CD4-positive, alpha-beta T cell treated with Interleukin-10 for 1 hour (primary cell): ENCODE results near the gene NUMA1.

Experiments used
- DNase-seq: peaks from one replicate; pipeline ENCODE4 v3.0.0-alpha.2; 2020

NUMA1 gene

DNA sequence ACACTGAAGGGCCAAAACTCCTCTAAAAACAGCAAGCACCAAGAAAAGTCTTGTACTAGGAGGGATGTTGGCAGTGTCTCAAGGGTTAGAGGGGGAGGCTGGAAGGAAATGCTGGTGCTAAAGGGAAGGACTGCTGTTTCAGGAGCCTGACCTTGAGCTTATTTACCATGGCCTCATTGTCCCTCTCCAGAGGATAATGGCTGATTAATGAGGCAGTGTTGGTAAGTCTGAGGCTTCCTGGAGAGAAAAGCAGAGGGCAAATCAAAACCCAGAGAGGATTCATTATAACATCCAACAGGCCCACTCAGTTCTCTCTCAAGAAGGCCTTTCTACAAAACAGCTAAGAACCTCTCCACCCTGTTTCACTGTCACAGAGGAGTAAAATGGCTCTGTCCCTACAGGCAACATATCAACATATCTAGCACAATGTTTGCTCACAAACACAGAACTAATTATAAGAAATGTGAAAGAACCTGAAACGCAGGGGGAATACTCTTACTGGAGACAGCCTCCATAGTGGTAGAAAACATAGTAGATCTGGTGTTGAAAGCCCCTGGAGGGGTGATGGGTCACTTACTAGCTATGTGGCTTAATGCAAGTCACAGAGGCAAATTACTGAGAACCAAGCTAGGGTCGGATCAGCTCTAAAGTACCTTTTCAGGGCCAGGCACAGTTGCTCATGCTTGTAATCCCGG is 31.4 kb downstream of the NUMA1 start:
- no peak for DNase-seq

GRCh38 chr11:72045849-72046248 is 34.5 kb downstream of the NUMA1 start:
- DNase-seq, result no peak

GRCh38 chr11:72042064-72042745 is 38.1 kb downstream of the NUMA1 start:
- no peak for DNase-seq

- peak; percentile 50 for DNase-seq
Measured at GRCh38 chr11:72041364-72042063, 38.8 kb downstream of the NUMA1 start.

- DNase-seq, result peak; percentile 82
Measured at GRCh38 chr11:72040491-72041363, 39.6 kb downstream of the NUMA1 start.

DNA sequence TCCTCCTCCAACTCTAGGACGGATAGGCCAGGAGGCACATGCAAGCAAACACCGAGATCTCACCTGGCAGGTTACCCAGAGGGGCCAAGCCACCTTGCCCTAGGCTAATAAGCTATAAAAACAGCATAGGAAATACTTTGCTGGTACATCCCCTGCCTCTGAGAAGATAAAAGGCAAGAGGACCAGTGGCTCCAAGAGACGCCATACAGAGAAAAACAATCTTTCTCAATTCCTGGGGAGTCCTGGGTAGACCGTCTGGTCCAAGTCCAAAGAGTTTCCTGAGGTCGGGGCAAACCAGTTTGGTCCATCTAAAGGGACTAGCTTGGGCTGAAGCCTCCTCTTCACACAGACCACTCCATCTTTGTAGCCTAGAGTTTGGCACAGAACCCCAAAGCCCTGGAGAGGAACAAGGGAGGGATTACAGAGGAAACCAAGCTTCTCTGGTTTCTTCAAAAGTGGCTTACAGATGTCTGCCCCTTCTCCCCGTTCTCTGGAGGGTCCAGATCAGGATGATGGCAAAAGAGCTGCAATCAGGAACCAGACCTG is 40.4 kb downstream of the NUMA1 start:
- no peak for DNase-seq

DNA sequence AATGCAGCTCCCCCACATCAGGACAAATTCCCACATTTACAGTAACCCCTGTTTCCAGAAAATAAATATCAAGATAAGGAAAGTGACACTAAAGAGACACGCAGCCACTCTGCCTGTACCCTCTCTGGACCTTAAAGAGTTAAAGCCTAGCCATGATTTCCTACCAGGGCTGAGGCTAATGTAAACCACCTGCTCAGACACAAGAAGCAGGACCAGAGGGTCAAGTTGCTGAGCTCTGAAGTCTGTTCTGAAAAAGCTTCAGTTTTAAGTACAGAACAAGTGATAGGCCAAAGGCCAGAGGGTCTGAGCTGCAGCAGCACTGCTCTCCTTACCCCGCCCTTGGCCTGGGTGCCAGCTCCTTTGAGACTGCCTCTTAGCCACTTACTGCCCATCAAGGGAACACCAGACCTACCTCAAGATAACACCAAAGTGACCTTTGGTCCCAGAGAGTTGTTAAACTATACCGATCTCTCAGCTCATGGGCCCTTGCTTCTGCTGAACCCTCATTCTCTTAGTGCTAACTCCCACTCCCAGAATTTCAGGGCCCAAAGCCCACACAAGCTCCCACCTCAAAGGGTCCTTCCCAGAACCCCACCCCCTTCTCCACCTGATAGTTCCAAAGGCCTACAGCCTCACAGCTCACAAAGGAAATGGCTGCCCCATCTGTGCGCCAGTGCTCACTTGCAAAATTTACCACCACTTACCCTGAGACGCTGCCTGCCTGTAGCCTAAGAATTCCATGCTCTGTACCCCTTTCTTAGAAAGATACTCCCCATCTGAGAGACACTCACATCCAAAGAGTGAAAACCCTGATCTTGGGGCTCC is 41.1 kb downstream of the NUMA1 start:
- no peak for DNase-seq

- DNase-seq, result no peak
Measured at GRCh38 chr11:72038491-72038890, 41.9 kb downstream of the NUMA1 start.

GRCh38 chr11:72037554-72038311 is 42.6 kb downstream of the NUMA1 start:
- DNase-seq, result no peak

DNA sequence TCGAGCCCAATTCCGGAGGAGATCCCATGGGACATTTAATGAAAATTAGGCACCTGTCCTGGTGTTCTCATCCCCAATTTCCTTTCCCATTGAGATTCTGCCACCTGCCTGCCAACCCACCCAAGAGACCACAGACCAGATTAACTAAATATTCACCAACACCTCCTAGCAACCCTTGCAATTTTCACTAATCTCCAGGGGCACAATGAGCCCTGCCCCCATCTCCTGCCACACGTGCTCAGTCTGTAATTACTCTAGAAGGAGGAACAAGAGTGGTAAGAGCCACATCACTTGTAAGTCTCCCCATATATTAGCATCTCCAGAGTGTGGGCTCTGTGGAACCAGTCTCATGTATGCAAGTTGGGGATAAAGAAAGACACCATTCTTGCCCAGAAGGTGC is 43.7 kb downstream of the NUMA1 start:
- no peak for DNase-seq

DNA sequence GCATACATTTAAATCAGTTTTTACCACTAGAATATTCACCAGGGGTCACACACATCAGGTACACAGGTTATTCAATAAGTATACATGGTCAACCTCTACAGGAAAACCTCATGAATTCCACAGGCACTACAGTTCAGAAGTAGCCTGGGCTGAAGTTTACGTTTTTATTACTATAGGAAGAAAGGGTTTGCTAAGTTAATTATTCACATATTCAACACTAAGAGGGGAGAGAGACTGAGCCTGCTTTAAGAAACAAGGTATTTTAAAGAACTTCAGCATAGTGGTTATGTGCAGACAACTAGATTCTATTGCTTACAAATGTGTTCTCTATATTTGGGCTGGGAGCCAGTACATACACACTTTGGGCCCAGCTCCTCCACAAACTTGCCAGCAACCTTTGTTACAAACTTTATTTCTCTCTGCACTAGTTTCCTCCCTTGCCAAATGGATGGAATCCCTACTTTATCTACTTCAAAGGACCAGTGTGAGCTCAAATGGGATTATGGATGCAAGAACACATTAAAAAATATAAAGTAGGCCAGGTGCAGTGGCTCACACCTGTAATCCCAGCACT is 49.8 kb downstream of the NUMA1 start:
- DNase-seq, result no peak

- DNase-seq, result no peak
Measured at GRCh38 chr11:72026090-72026489, 54.3 kb downstream of the NUMA1 start.

- no peak for DNase-seq
Measured at GRCh38 chr11:72024069-72024754, 56.1 kb downstream of the NUMA1 start.

DNA sequence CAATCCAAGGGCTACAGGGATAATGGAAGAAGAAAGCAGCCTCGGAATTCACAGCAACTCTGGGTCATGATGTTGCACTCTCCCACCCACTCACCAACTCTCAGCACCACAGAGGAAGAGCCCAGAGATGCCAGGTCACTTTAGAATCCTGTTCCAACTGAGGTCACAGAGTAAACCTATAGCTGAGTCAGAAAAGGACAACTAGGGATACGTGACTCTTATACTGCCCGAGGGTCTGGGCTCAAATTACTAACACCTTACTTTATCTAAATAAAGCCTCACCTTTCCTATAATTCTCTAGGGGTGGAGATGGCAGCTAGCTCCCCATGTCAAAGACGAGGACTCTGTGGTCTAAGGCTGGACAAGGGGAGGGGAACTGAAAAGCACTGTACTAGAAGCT is 57.0 kb downstream of the NUMA1 start:
- no peak for DNase-seq

DNA sequence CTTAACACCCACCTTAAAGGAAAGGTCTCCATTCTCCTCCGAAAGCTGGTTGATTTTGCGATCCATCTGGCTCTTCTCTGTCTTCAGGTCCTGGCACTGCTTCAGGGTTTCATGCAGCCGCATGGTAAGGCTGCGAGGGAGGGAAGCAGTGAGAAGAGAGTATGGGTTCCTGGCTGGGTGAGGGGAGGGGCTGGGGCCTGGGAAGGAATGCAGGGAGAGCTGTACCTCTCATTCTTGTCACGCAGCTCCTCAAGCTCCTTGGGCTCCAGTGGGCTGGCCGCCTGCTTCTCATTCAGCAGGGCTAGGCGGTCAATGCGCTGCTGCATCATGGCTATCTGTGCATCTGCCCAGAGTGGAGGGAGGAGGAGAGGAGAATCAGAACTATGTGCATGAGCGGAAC is 62.2 kb downstream of the NUMA1 start:
- DNase-seq, result no peak

- no peak for DNase-seq
Measured at GRCh38 chr11:72015511-72016061, 64.8 kb downstream of the NUMA1 start.

DNA sequence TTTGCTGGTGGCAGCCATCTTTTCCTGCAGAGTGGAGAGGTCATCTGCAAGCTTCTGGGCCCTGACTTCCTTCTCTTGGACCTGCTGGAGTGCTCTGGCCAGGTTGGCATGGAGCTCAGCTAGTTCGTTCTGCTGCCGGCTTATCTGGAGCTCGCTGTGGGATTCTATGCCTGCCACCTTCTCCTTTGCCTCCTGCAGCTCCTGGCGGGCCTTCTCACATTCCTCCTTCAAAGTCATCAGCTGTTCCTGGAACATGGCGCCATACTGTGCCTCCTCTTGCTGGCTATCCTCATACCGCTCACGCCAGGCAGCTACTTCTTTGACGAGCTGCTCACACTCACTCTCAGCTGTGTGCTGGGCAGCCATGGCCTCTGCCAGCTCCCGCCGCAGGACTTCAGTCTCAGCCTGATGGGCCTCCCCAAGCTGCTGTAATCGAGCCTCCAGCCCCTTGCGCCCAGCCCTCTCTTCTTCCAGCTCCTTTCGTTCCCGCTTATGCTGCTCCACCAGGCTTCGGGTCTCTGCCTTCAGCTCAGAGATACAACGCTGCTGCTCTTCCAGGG is 65.5 kb downstream of the NUMA1 start:
- DNase-seq, result no peak

DNA sequence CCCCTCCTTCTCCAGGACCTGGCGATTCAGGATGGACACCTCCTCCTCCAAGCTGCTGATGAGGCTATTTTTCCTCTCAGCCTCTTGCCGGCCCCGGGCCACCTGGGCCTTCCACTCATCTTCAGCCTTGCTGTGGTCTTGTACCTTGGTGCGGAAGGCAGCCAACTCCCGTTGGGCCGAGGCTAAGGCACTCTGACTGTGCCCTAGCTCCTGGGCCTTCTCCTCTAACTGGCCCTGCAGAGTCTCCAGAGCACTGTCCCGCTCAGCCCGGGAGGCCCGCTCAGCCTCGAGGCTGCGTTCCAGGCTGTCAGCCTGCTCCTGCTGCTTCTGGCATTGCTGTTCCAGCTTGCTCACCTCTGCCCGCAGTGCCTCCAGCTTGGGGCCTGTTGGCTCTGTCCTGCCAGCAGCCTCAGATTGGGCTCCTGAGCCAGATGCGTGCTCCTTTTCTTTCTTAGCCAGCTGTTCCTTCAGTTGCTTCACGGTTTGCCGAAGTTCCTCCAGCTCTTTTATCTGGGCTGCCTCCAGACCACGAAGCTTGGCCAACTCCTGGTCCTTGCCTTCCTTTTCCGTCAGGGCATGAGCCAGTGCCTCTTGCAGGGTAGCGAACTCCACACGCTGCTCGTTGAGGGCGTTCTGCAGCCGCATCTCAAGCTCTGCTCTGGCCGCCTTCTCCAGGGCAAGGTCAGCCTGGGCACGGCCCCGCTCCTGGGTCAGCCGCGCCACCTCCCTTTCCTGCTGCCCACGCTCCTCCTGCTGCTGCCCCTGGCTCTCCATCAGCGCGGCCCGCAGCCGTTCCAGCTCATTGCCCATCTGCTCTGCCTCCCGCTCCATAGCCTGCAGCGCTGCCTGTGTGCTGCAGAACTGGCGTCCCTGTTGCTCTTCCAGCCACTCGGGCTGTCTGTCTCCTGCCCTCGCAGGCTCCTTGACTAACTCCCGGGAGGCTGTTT is 66.3 kb downstream of the NUMA1 start:
- DNase-seq, result no peak
